ENCODE results near the gene MACROD2.

The MACROD2 gene

DNA sequence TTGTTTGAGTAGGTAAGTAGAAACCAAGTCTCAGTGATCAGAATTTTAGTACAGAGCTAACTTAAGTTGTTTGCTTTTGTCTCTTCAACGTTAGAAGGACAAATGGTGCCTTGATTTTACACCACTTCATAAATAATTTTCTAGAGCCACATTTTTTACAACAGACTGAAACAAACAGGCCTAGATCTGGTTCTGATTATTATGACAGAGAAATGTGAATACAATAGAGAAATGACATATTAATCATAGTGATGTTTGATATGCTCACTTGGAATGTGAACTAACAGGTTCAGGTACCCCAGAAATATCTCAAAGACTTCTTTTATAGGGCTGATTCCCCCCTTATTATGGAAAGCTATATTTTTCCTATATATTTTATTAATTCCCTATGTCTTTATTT lies 1817.4 kb downstream of the MACROD2 start:
- no peak for TF ChIP-seq REST (IDR thresholded peaks at IDR 0.05; ENCODE audit: insufficient read depth in 1 of 2, low read depth in 2 of 2, low read length in 2 of 2)
- no peak for TF ChIP-seq FOXP2 (optimal IDR thresholded peaks at IDR 0.05; ENCODE audit: borderline replicate concordance, extremely low read depth, extremely low read length, insufficient read depth)
- TF ChIP-seq TAF1 (IDR thresholded peaks at IDR 0.05; ENCODE audit: borderline replicate concordance, insufficient read depth, low read length) = no peak
- TF ChIP-seq POLR2AphosphoS5 (IDR thresholded peaks at IDR 0.05; ENCODE audit: low read depth, low read length) = no peak
- no peak for TF ChIP-seq SIN3A (IDR thresholded peaks at IDR 0.05; ENCODE audit: borderline replicate concordance, insufficient read depth, low read length)

GRCh38 chr20:15814360-15814759 lies 1819.0 kb downstream of the MACROD2 start:
- TF ChIP-seq REST (IDR thresholded peaks at IDR 0.05; ENCODE audit: insufficient read depth in 1 of 2, low read depth in 2 of 2, low read length in 2 of 2) = no peak
- TF ChIP-seq SIN3A (IDR thresholded peaks at IDR 0.05; ENCODE audit: borderline replicate concordance, insufficient read depth, low read length) = no peak
- TF ChIP-seq POLR2AphosphoS5 (IDR thresholded peaks at IDR 0.05; ENCODE audit: low read depth, low read length) = no peak
- TF ChIP-seq FOXP2 (optimal IDR thresholded peaks at IDR 0.05; ENCODE audit: borderline replicate concordance, extremely low read depth, extremely low read length, insufficient read depth) = no peak
- TF ChIP-seq TAF1 (IDR thresholded peaks at IDR 0.05; ENCODE audit: borderline replicate concordance, insufficient read depth, low read length) = no peak

GRCh38 chr20:15814911-15815310 lies 1819.6 kb downstream of the MACROD2 start:
- TF ChIP-seq SIN3A (IDR thresholded peaks at IDR 0.05; ENCODE audit: borderline replicate concordance, insufficient read depth, low read length) = no peak
- no peak for TF ChIP-seq TAF1 (IDR thresholded peaks at IDR 0.05; ENCODE audit: borderline replicate concordance, insufficient read depth, low read length)
- no peak for TF ChIP-seq FOXP2 (optimal IDR thresholded peaks at IDR 0.05; ENCODE audit: borderline replicate concordance, extremely low read depth, extremely low read length, insufficient read depth)
- TF ChIP-seq POLR2AphosphoS5 (IDR thresholded peaks at IDR 0.05; ENCODE audit: low read depth, low read length) = no peak
- no peak for TF ChIP-seq REST (IDR thresholded peaks at IDR 0.05; ENCODE audit: insufficient read depth in 1 of 2, low read depth in 2 of 2, low read length in 2 of 2)

DNA sequence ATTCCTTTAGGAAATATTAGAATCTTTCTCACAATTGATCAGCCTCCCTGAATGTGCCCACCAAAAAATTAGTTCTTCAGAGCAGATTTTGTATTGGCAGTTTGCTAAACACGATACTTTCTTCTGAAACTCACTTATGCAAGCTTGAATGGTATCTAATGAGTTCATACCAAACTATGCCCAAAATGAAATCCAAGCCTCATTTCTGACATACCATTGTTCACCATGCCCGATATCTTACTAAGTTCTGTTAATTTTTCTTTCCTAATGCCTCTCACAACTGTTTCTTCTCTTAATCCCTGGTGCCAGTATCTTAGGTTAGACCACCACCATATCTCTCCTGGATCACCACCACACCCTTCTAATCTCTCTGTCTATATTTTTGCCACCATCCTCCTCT lies 1822.0 kb downstream of the MACROD2 start:
- TF ChIP-seq REST (IDR thresholded peaks at IDR 0.05; ENCODE audit: insufficient read depth in 1 of 2, low read depth in 2 of 2, low read length in 2 of 2) (no peak), TAF1 (IDR thresholded peaks at IDR 0.05; ENCODE audit: borderline replicate concordance, insufficient read depth, low read length) (no peak), FOXP2 (optimal IDR thresholded peaks at IDR 0.05; ENCODE audit: borderline replicate concordance, extremely low read depth, extremely low read length, insufficient read depth) (no peak), POLR2AphosphoS5 (IDR thresholded peaks at IDR 0.05; ENCODE audit: low read depth, low read length) (no peak), SIN3A (IDR thresholded peaks at IDR 0.05; ENCODE audit: borderline replicate concordance, insufficient read depth, low read length) (no peak)

GRCh38 chr20:15818651-15819071 lies 1823.3 kb downstream of the MACROD2 start:
- TF ChIP-seq SIN3A (IDR thresholded peaks at IDR 0.05; ENCODE audit: borderline replicate concordance, insufficient read depth, low read length) = no peak
- TF ChIP-seq REST (IDR thresholded peaks at IDR 0.05; ENCODE audit: insufficient read depth in 1 of 2, low read depth in 2 of 2, low read length in 2 of 2) = no peak
- no peak for TF ChIP-seq TAF1 (IDR thresholded peaks at IDR 0.05; ENCODE audit: borderline replicate concordance, insufficient read depth, low read length)
- no peak for TF ChIP-seq FOXP2 (optimal IDR thresholded peaks at IDR 0.05; ENCODE audit: borderline replicate concordance, extremely low read depth, extremely low read length, insufficient read depth)
- TF ChIP-seq POLR2AphosphoS5 (IDR thresholded peaks at IDR 0.05; ENCODE audit: low read depth, low read length) = no peak
